SK-N-SH treated with all-trans-retinoic acid at 6 μM for 48 hours (cell line): ENCODE data around the gene MGMT.

Experiments used
- ATAC-seq: fragments of 200-7000 bp; cut with Tn5 transposase; 3 replicates; pipeline ENCODE4 v1.9.1; 2020; ENCODE audit warnings: mild to moderate bottlenecking, moderate library complexity
- ARNTL ChIP-seq: fragments of 450-650 bp; formaldehyde crosslinking; IDR thresholded peaks from 2 replicates; pipeline ENCODE4 v1.5.0; 2020; ENCODE audit warnings: low read depth, mild to moderate bottlenecking, moderate library complexity, borderline replicate concordance
- BACH2 ChIP-seq: fragments of 250-450 bp; sonication (Bioruptor Pico); IDR thresholded peaks from 2 replicates; pipeline ENCODE4 v1.9.0; 2021; ENCODE audit warnings: mild to moderate bottlenecking, borderline replicate concordance
- CREB5 ChIP-seq: fragments of 250-450 bp; sonication (Bioruptor Pico); IDR thresholded peaks from 2 replicates; pipeline ENCODE4 v1.5.1; 2020; ENCODE audit warnings: low read depth, mild to moderate bottlenecking, moderate library complexity
- CSDC2 ChIP-seq: fragments of 250-450 bp; sonication (Bioruptor Pico); IDR thresholded peaks from 2 replicates; pipeline ENCODE4 v1.5.0; 2020; ENCODE audit warnings: mild to moderate bottlenecking, moderate library complexity
- CSRNP3 ChIP-seq: fragments of 250-450 bp; sonication (Bioruptor Pico); IDR thresholded peaks from 2 replicates; pipeline ENCODE4 v1.5.1; 2021; ENCODE audit warnings: mild to moderate bottlenecking, moderate library complexity
- ESRRG ChIP-seq: fragments of 250-450 bp; sonication (Bioruptor Pico); IDR thresholded peaks from 2 replicates; pipeline ENCODE4 v1.6.1; 2021; ENCODE audit warnings: mild to moderate bottlenecking
- GLIS3 ChIP-seq: fragments of 250-450 bp; sonication (Bioruptor Pico); IDR thresholded peaks from 2 replicates; pipeline ENCODE4 v1.5.0; 2020; ENCODE audit warnings: mild to moderate bottlenecking, moderate library complexity
- ISL1 ChIP-seq: fragments of 250-450 bp; sonication (Bioruptor Pico); IDR thresholded peaks from 2 replicates; pipeline ENCODE4 v2.1.2; 2022; ENCODE audit warnings: mild to moderate bottlenecking, moderate library complexity
- PATZ1 ChIP-seq: fragments of 250-450 bp; sonication (Bioruptor Pico); IDR thresholded peaks from 2 replicates; pipeline ENCODE4 v1.8.0; 2020; ENCODE audit warnings: mild to moderate bottlenecking, moderate library complexity, borderline replicate concordance
- PPARA ChIP-seq: fragments of 250-450 bp; sonication (Bioruptor Pico); IDR thresholded peaks from 2 replicates; pipeline ENCODE4 v1.5.0; 2020; ENCODE audit warnings: mild to moderate bottlenecking, borderline replicate concordance
- RARB ChIP-seq: fragments of 250-450 bp; sonication (Bioruptor Pico); IDR thresholded peaks from 2 replicates; pipeline ENCODE4 v1.8.0; 2021; ENCODE audit warnings: mild to moderate bottlenecking, moderate library complexity
- SNAI2 ChIP-seq: fragments of 250-450 bp; sonication (Bioruptor Pico); IDR thresholded peaks from 2 replicates; pipeline ENCODE4 v1.5.0; 2020; ENCODE audit warnings: mild to moderate bottlenecking, moderate library complexity
- TCF4 ChIP-seq: fragments of 250-450 bp; sonication (Bioruptor Pico); IDR thresholded peaks from 2 replicates; pipeline ENCODE4 v1.8.0; 2021; ENCODE audit warnings: mild to moderate bottlenecking, moderate library complexity, borderline replicate concordance
- TOX ChIP-seq: fragments of 250-450 bp; sonication (Bioruptor Pico); IDR thresholded peaks from 2 replicates; pipeline ENCODE4 v1.8.0; 2021; ENCODE audit warnings: mild to moderate bottlenecking, moderate library complexity, borderline replicate concordance
- ZFP3 ChIP-seq: fragments of 250-450 bp; sonication (Bioruptor Pico); IDR thresholded peaks from 2 replicates; pipeline ENCODE4 v1.5.0; 2020; ENCODE audit warnings: mild to moderate bottlenecking, moderate library complexity
- ZNF565 ChIP-seq: fragments of 450-650 bp; formaldehyde crosslinking; conservative IDR thresholded peaks from 2 replicates; pipeline ENCODE4 v1.5.0; 2020; ENCODE audit warnings: low read depth, mild to moderate bottlenecking, moderate library complexity
- ZNF70 ChIP-seq: fragments of 450-650 bp; formaldehyde crosslinking; IDR thresholded peaks from 2 replicates; pipeline ENCODE4 v1.5.0; 2020; ENCODE audit warnings: mild to moderate bottlenecking, moderate library complexity
- ZNF8 ChIP-seq: fragments of 450-650 bp; formaldehyde crosslinking; IDR thresholded peaks from 2 replicates; pipeline ENCODE4 v1.5.0; 2020; ENCODE audit warnings: mild to moderate bottlenecking, moderate library complexity
- TF ChIP-seq, protein P1 (sequence below): fragments of 250-450 bp; sonication (Bioruptor Pico); IDR thresholded peaks from 2 replicates; pipeline ENCODE4 v1.8.0; 2021; ENCODE audit warnings: low read depth, mild to moderate bottlenecking, moderate library complexity, borderline replicate concordance
- TF ChIP-seq, protein P2 (sequence below): fragments of 250-450 bp; sonication (Bioruptor Pico); IDR thresholded peaks from 2 replicates; pipeline ENCODE4 v1.5.0; 2020; ENCODE audit warnings: mild to moderate bottlenecking, moderate library complexity

The MGMT gene

GRCh38 chr10:129730993-129731325 is 263.9 kb downstream of the MGMT start:
- TF ChIP-seq RARB (CRISPR knock-in tag), result no peak
- TF ChIP-seq TOX (CRISPR knock-in tag), result no peak
- no peak for TF ChIP-seq ISL1 (CRISPR knock-in tag)
- no peak for TF ChIP-seq ZFP3 (CRISPR knock-in tag)
- no peak for TF ChIP-seq TCF4
- no peak for TF ChIP-seq PATZ1 (CRISPR knock-in tag)
- TF ChIP-seq, protein P1, sequence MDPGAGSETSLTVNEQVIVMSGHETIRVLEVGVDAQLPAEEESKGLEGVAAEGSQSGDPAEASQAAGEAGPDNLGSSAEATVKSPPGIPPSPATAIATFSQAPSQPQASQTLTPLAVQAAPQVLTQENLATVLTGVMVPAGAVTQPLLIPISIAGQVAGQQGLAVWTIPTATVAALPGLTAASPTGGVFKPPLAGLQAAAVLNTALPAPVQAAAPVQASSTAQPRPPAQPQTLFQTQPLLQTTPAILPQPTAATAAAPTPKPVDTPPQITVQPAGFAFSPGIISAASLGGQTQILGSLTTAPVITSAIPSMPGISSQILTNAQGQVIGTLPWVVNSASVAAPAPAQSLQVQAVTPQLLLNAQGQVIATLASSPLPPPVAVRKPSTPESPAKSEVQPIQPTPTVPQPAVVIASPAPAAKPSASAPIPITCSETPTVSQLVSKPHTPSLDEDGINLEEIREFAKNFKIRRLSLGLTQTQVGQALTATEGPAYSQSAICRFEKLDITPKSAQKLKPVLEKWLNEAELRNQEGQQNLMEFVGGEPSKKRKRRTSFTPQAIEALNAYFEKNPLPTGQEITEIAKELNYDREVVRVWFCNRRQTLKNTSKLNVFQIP (CRISPR knock-in tag), result no peak
- no peak for TF ChIP-seq SNAI2
- TF ChIP-seq GLIS3 (CRISPR knock-in tag), result no peak
- no peak for TF ChIP-seq CSRNP3 (CRISPR knock-in tag)
- TF ChIP-seq CSDC2 (CRISPR knock-in tag), result no peak
- no peak for TF ChIP-seq ARNTL (CRISPR knock-in tag)

GRCh38 chr10:129740532-129741279 is 273.7 kb downstream of the MGMT start:
- no peak for ATAC-seq
- TF ChIP-seq ARNTL (CRISPR knock-in tag), result no peak
- TF ChIP-seq ZNF565, result no peak
- no peak for TF ChIP-seq ZNF70
- no peak for TF ChIP-seq SNAI2
- TF ChIP-seq RARB (CRISPR knock-in tag), result no peak
- TF ChIP-seq PPARA, result no peak
- TF ChIP-seq GLIS3 (CRISPR knock-in tag), result no peak
- TF ChIP-seq ESRRG (CRISPR knock-in tag), result no peak
- TF ChIP-seq BACH2 (CRISPR knock-in tag), result no peak
- TF ChIP-seq, protein P2, sequence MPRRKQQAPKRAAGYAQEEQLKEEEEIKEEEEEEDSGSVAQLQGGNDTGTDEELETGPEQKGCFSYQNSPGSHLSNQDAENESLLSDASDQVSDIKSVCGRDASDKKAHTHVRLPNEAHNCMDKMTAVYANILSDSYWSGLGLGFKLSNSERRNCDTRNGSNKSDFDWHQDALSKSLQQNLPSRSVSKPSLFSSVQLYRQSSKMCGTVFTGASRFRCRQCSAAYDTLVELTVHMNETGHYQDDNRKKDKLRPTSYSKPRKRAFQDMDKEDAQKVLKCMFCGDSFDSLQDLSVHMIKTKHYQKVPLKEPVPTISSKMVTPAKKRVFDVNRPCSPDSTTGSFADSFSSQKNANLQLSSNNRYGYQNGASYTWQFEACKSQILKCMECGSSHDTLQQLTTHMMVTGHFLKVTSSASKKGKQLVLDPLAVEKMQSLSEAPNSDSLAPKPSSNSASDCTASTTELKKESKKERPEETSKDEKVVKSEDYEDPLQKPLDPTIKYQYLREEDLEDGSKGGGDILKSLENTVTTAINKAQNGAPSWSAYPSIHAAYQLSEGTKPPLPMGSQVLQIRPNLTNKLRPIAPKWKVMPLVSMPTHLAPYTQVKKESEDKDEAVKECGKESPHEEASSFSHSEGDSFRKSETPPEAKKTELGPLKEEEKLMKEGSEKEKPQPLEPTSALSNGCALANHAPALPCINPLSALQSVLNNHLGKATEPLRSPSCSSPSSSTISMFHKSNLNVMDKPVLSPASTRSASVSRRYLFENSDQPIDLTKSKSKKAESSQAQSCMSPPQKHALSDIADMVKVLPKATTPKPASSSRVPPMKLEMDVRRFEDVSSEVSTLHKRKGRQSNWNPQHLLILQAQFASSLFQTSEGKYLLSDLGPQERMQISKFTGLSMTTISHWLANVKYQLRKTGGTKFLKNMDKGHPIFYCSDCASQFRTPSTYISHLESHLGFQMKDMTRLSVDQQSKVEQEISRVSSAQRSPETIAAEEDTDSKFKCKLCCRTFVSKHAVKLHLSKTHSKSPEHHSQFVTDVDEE (CRISPR knock-in tag), result no peak

More at GRCh38 chr10:129730993-129731325, 263.9 kb downstream of the MGMT start:
- ATAC-seq, result no peak

DNA sequence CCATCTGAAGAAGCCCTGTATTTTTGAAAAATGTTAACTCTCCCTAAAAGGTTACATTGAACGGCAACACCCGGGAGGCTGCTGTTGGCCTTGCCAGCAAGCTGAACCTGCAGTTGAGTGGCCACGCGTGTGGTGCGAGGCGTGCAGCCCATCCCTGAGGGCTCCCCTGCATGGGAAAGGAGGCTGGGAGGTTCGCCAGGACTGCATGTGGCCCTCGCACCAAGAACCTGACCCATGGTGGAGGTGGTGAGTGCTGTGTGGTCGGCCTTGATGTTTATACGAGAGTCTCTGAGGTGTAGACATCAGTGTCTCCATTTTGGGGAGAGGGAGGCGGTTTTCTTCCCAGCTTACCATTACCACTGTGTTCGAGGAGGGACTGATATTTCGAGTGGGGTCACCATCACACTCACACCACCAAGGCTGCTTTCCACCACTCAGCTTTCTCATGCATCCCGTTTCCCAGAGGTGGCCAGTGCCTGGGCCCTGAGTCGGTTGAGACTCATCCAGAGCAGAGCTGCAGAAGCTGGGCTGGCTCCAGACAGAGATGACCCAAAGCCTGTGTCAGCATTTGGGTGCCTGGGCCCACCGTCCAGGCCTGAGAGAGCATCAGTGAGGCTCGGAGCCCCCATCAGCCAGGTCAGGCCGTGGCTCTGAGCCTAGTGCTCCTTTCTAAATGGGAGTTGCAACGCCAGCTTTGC is 274.4 kb downstream of the MGMT start:
- no peak for TF ChIP-seq RARB (CRISPR knock-in tag)
- ATAC-seq, result no peak

DNA sequence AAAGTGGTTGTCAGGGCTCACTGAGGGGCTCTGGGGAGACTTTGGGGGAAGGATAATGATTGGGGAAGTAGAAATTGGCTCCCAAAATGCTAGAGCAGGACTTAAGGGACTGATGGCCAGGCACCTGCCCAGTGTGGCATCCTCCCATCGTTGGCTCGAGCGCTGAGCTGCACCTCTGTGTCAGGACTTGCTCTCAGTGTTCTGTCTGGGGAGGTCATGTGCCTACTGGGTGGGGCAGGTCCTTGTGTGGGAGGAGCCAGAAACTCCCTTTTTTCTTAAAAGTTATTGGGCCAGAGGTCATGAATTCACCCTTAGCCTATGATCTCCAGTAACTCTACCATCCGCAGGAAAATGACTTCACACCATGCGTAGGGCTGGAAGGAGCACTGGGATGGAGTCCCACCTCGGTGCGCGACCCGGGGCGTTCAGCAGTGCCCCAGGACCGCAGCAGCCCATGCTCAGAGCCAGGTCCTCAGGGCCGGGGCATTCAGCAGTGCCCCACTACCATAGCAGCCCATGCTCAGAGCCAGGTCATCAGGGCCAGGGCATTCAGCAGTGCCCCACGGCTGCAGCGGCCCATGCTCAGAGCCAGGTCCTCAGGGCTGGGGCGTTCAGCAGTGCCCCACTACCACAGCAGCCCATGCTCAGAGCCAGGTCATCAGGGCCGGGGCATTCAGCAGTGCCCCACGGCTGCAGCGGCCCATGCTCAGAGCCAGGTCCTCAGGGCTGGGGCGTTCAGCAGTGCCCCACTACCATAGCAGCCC is 275.1 kb downstream of the MGMT start:
- ATAC-seq, result no peak
- TF ChIP-seq, protein P2 (CRISPR knock-in tag), result no peak
- TF ChIP-seq TCF4 (no peak), CSRNP3 (CRISPR knock-in tag) (no peak), ESRRG (CRISPR knock-in tag) (no peak), BACH2 (CRISPR knock-in tag) (no peak), CREB5 (CRISPR knock-in tag) (no peak), ZNF8 (CRISPR knock-in tag) (no peak), ISL1 (CRISPR knock-in tag) (no peak)
